ELF-1 (cell line): ENCODE measurements around the gene PROX2.

Source experiments
- DNase-seq: peaks from one replicate; pipeline ENCODE4 v3.0.0-alpha.2; 2016; ENCODE audit warnings: low read depth, low spot score

The PROX2 gene

DNA sequence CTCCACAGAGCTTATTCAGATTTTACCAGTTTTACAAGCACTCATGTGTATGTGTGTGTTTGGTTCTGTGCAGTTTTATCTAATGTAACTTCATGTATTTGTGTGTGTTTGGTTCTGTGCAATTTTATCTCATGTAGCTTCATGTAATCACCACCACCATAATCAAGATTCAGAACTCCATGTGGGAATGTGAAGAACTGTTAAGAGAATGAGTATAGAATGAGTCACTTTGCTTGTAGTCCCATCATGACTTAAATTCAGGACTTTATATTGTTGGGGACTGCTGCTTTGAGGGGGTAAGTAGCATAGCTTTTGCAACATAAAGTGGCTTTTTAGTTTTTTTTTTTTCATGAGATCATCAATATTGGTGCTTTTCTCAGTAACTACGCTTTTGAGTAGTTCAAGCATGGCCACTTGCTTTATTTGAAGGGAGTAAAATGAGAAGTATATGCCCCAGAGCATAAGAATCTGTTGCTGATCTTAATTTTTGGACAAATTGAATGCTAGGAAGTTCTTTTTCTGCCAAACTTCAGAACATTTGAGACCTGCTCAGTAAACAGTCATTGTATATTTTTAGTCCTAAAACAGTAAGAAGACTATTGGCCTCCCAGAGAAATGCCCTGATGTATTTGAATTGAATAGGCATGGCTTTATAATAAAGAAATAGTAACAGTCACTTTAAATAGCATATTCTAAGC is 28.8 kb downstream of the PROX2 start:
- DNase-seq = no peak

DNA sequence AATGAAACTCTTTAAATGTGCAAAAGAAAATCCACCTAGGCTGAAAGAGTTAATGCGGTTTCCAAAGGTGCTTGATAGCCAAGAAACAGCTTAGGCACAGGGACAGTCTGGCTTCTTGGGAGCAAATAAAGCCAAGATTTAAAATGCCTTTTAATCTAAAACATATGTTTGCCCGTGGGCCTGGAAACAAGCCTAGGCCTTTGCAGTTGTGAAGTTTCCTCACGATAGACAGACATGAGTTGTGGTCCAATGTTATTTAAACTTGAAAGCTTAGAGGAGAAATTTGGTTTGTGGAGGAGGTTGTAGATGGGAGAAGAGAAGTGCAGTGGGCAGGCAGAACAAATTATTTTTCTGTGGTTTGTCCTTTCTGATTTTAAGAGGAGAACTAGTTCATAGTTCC is 29.8 kb downstream of the PROX2 start:
- DNase-seq = no peak

DNA sequence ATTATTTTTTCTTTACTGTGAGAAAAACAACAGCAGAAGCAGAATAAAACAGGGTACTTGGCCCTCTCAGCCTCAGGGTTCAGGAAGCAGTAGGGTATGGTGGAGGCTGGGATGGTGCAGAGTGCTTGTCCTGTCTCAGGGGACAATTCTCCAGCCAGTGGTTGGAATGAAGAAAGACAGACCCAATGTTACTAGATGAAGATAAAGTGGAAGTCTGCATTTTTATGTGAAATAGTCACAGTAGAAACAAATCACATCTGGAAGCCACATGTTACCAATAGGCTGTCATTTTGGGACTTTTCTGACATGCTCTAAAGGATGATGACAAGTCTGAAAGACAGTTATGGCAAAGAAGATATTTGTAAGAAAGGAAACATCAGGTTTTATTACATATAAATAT is 32.3 kb downstream of the PROX2 start:
- DNase-seq = no peak

DNA sequence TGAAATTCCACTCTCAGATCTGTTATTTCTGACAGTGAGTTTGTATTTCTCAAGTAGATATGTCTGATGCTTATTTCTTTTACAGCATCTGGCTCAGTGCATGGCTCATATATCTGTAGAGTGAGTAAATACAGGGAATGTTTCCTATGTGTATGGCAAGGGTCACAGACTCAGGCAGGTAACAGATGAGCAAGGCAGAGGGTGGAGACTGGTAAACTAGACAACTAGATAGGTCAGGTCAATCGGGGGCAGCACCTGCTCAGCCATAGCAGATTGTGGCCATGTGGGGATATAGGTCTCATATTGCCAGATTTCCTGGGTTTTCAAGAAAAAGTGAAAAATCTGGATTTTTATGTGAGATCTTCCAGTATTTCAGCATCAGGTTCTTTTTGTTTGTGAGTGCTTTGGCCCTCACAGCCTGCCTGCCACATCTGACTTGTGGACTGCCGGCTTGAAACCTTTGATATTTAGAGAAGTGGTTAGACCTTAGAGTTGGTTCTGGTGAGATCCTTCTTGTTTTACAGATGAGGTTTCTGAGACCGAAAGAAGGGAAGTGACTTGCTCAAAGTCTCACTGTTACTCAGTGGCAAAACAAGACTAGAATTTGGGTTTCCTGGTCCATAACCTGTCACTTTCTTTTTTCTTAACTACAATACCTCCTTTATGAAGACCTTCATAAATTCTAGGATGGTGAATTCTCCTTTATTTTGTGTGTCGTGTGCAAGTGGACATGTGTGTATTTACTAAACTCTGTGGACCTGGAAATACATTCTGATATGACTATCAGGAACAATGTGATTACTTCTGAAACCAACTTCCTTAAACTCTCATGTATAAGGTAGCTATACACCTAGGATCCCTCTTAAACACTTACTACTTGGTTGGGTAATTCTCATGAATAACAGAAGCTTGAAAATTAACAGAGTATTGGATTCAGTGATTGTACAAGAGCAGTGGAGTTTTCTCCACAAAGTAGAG is 34.4 kb downstream of the PROX2 start:
- no peak for DNase-seq

DNA sequence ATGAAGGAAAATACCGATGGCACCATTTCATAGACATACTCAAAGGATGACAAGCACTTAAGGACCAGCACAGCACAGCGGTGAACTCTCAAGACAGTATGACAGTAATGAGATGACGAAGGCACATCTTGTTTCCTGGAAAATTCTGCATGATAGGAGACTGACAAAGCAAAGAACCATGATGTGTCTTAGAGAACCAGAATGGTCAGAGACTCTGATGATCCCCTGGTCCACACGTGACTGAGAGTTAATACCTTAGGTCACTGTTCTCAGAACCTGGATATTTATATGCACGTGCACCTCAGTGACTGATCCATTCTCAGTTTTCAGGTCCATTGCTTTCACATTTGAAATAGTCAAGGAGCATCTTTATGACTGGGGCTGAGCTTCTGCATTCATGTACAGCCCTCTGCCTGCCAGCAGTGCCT is 35.3 kb downstream of the PROX2 start:
- no peak for DNase-seq

DNA sequence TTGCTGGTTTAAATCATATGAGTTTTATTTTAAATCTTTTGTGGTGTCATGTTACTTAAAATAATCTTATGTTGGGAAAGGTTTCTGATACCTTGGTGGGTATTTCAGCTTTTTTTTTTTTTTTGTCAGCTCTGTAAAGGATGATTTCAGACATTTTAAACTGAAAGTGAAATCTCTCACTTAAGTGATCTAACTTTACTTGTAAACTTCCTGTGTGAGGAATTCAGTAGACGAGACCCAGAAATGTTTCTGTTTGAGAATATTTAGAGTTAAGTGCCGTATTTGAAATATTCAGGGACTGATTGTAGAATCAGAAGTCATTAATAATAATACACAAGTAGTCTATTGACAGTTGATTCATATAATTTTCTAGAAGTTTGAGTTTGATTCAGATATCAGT is 37.8 kb downstream of the PROX2 start:
- no peak for DNase-seq

DNA sequence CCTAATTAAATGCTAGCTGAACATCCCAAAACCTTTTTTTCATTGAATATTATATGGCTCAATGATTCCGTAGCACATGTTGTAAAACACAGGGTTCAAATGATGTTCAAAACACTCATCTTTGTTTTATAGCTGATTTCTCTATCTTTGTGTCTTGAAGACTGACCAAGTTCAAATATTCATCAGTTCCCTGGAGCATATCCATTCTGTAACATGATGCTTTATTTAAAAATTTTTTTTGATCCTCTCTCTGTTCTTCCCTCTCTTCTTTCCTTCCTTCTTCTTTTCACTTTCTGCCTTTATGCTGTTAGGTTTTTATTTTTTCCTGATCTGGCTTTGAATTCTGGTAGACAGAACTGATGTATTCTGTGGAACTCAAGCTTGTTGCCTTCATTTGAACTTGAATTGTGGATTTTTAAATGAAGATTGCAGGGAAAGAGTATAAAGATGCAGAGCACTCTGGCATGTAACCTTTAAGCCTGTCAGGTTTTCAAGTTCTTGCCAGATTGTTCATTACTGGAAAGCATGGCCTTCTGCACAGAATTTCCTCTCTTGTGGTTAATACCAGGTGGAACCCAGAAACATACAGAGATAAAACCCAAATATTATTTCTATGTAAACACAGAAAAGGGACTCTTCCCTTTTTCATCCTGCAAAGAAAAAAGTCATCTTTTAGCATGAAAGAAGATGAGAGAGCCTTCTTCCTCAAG is 39.5 kb downstream of the PROX2 start:
- no peak for DNase-seq

DNA sequence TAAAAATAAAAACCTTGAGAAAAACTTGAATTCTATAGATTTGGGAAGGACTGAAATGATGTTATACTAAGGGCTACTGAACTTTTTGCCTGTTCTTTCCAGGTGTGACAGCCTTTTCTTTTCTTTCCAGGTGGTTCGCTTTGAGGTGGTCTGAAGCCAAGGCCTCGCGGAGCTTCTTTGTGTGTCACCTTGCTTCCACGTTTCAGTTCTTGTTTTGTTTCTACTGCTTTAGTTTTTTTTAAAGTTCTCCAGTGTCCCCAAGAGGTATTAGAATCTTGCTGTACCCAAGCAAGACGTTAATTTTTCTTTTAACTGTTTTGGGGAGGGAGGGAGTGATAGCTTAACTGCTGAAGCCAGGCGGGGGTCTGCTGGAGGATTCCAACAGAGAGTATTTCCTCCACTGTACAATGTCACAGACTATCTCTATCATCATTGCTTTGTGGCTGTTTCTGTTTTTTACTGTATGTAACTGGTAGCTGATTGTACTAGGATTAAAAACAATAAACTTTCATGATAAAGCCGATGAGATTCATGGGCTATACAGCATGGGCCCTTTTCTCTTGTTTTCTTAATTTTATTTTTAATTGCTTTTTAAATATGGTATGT is 40.2 kb downstream of the PROX2 start:
- no peak for DNase-seq

DNA sequence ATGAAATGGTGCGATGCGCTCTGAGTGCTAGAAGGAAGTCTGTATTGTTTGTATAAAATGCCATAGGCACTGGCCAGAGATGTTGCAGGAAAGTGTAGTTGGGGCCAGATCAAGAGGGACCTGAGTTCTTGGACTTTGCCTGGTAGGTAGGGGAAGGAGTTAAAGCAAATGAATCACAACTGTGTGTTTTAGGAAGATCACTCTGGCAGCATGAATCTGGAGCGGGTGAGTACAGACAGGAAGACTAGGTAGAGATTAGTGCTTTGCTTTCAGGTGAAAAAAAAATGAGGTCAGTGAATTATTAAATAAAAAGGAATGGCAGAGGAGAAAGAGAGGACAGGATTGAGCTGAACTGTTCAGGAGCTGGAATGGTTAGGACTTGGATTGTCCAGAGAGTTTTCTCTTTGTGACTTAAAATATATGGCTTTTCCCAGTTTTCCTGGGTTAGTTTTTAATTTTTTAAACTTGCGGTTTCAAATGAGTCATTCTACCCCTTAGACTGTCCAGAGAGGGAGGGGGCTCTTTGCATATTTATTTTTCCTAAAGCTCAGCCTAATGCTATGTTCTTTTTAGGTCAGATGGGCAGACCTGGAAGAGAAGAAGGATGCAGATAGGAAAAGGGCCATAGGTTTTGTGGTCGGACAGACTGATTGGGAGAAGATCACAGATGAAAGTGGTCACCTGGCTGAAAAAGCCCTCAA is 41.1 kb downstream of the PROX2 start:
- DNase-seq = no peak

DNA sequence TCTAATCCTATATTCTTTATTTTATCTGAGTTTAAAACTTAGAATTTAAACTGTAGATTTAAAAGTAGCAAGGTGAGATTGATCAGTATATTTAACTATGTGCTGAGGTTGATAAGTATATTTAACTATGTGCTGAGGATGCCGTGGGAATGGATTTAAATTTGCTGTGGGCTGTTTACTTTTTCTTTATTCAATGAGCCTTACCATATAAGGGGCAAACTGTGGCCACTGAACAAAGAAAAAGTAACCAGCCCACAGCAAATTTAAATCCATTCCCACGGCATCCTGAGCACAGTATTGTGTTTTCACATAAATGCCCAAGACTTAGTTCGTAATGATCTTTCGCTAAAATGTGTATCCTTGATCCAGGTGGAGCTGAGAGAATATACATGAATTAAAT is 43.1 kb downstream of the PROX2 start:
- DNase-seq = no peak

DNA sequence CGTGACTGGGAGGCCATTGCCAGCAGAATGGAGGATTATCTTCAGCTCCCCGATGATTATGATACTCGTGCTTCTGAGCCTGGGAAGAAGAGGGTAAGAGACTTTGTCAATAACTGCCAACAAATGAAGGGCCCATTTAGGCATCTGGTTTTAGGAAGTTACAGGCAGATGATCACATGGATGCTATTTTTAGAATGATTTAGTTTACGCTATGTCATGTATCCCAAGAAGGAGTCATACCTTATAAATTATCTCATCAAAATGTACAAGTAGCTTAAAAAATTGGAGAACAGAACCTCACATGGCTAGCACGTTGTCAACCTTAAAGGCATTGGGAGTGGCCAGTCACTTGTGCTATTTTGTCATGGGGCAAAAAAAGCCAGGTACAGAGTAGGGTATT is 46.7 kb downstream of the PROX2 start:
- DNase-seq = no peak

DNA sequence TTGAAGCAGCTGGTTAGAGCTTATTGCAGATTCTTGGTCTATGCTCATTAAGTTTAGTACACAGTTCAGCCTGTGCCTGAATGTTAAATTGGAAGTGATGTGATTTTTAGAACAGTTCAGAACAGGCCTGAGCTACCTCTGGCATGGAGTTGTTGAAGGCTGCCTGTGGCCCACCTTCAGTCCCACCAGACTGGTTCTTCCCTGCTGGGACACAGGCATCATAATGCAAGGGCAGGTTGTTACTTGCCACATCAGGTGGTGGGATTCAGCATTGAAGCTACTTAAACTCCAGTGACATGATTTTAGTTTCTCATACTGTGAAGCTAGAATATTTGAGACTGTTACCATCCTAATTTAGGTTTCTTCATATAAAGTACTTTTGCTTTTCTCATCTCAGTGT is 49.4 kb downstream of the PROX2 start:
- DNase-seq = no peak
